Mesenchymal stem cell (in vitro differentiated cells and primary cell): Measurements from ENCODE around the gene AKR1C3.
"Not testable (repeated sequence)": the region's sequence is repeated elsewhere in the genome, so short reads cannot be mapped to it uniquely, and the experiment has no call there.

Source experiments
- DNase-seq: peaks from one replicate; pipeline ENCODE4 v3.0.0-alpha.2; 2013
- H2AFZ ChIP-seq: one replicate; pipeline ENCODE4 v1.6.1; 2013; ENCODE audit warnings: low read depth, mild to moderate bottlenecking, control low read depth, inconsistent platforms, low read length, moderate library complexity
- H2AK5ac ChIP-seq: 2 replicates; pipeline ENCODE4 v1.6.1; 2013; ENCODE audit warnings: low read length, moderate library complexity, mild to moderate bottlenecking, inconsistent platforms; ENCODE audit not compliant: severe bottlenecking
- H2BK120ac ChIP-seq: one replicate; pipeline ENCODE4 v1.6.1; 2013; ENCODE audit warnings: low read depth, mild to moderate bottlenecking, inconsistent platforms, low read length, moderate library complexity
- H2BK12ac ChIP-seq, 2 experiments: one replicate each; pipeline ENCODE4 v1.6.1; 2013; ENCODE audit warnings: inconsistent platforms in 2 of 2, low read length in 2 of 2, mild to moderate bottlenecking in 2 of 2, moderate library complexity in 2 of 2, control low read depth in 1 of 2
- H2BK15ac ChIP-seq: one replicate; pipeline ENCODE4 v1.6.1; 2013; ENCODE audit warnings: mild to moderate bottlenecking, low read depth, inconsistent platforms; ENCODE audit not compliant: poor library complexity, severe bottlenecking
- H2BK5ac ChIP-seq: 2 replicates; pipeline ENCODE4 v1.6.1; 2013; ENCODE audit warnings: low read depth, mild to moderate bottlenecking, low read length, control low read depth, inconsistent platforms; ENCODE audit not compliant: poor library complexity, severe bottlenecking
- H3K14ac ChIP-seq, 2 experiments: one replicate each; pipeline ENCODE4 v1.6.1; 2013; ENCODE audit warnings: inconsistent platforms in 2 of 2, low read length in 2 of 2, control low read depth in 1 of 2, mild to moderate bottlenecking in 1 of 2, moderate library complexity in 1 of 2
- H3K18ac ChIP-seq, 2 experiments: one replicate each; pipeline ENCODE4 v1.6.1; 2013; ENCODE audit warnings: inconsistent platforms in 2 of 2, low read length in 2 of 2, control low read depth in 1 of 2, low read depth in 1 of 2, mild to moderate bottlenecking in 1 of 2
- H3K23ac ChIP-seq, 2 experiments: one replicate each; pipeline ENCODE4 v1.6.1; 2013; ENCODE audit warnings: inconsistent platforms in 2 of 2, low read length in 2 of 2, mild to moderate bottlenecking in 2 of 2, moderate library complexity in 2 of 2, control low read depth in 1 of 2
- H3K27ac ChIP-seq: 2 replicates; pipeline ENCODE4 v1.5.1; 2013; ENCODE audit warnings: mild to moderate bottlenecking, moderate library complexity, low read length, control low read depth, inconsistent platforms; ENCODE audit not compliant: poor library complexity, severe bottlenecking
- H3K27me3 ChIP-seq, 2 experiments: 2 replicates each; pipeline versions ENCODE4 v1.6.1 to v1.7.0; 2013; ENCODE audit warnings: low read length in 2 of 2, mild to moderate bottlenecking in 2 of 2, moderate library complexity in 2 of 2, control low read depth in 1 of 2, inconsistent platforms in 1 of 2; ENCODE audit not compliant: control insufficient read depth in 1 of 2, insufficient read depth in 1 of 2
- H3K36me3 ChIP-seq, 2 experiments: 2 replicates each; pipeline versions ENCODE4 v1.6.1 to v1.7.0; 2013; ENCODE audit warnings: low read length in 2 of 2, control low read depth in 1 of 2, inconsistent platforms in 1 of 2, low read depth in 1 of 2, mild to moderate bottlenecking in 1 of 2; ENCODE audit not compliant: insufficient read depth in 2 of 2, control insufficient read depth in 1 of 2
- H3K4ac ChIP-seq, 2 experiments: one replicate each; pipeline ENCODE4 v1.6.1; 2013; ENCODE audit warnings: inconsistent platforms in 2 of 2, low read length in 2 of 2, mild to moderate bottlenecking in 2 of 2, moderate library complexity in 2 of 2, control low read depth in 1 of 2, low read depth in 1 of 2
- H3K4me1 ChIP-seq: 2 replicates; pipeline ENCODE4 v1.6.1; 2013; ENCODE audit warnings: low read depth, low read length, control low read depth; ENCODE audit not compliant: control insufficient read depth, insufficient read depth
- H3K4me2 ChIP-seq: 2 replicates; pipeline ENCODE4 v1.6.1; 2013; ENCODE audit warnings: low read length, mild to moderate bottlenecking, inconsistent platforms; ENCODE audit not compliant: poor library complexity, severe bottlenecking
- H3K4me3 ChIP-seq, 2 experiments: 2 replicates each; pipeline versions ENCODE4 v1.5.1 to v1.7.0; 2013; ENCODE audit warnings: low read length in 2 of 2, mild to moderate bottlenecking in 2 of 2, control low read depth in 1 of 2, low read depth in 1 of 2; ENCODE audit not compliant: insufficient read depth in 1 of 2
- H3K79me1 ChIP-seq: replicated peaks from 2 replicates; pipeline ENCODE4 v1.6.1; 2013; ENCODE audit warnings: mild to moderate bottlenecking, control low read depth, low read length, inconsistent platforms; ENCODE audit not compliant: poor library complexity, severe bottlenecking
- H3K9ac ChIP-seq: 2 replicates; pipeline ENCODE4 v1.7.0; 2013; ENCODE audit warnings: mild to moderate bottlenecking, low read length, moderate library complexity
- H3K9me3 ChIP-seq: 2 replicates; pipeline ENCODE4 v1.7.0; 2013; ENCODE audit warnings: mild to moderate bottlenecking, low read length; ENCODE audit not compliant: control insufficient read depth
- H4K8ac ChIP-seq: one replicate; pipeline ENCODE4 v1.6.1; 2013; ENCODE audit warnings: inconsistent platforms, mild to moderate bottlenecking, low read length, moderate library complexity
- H4K91ac ChIP-seq: one replicate; pipeline ENCODE4 v1.6.1; 2013; ENCODE audit warnings: mild to moderate bottlenecking, low read length, inconsistent platforms
- WGBS: methylation state at CpG from one replicate; pipeline ENCODE4 v1.1.7; 2013; ENCODE audit warnings: mixed read lengths; 5-methylcytosine and 5-hydroxymethylcytosine counted together

AKR1C3 gene

DNA sequence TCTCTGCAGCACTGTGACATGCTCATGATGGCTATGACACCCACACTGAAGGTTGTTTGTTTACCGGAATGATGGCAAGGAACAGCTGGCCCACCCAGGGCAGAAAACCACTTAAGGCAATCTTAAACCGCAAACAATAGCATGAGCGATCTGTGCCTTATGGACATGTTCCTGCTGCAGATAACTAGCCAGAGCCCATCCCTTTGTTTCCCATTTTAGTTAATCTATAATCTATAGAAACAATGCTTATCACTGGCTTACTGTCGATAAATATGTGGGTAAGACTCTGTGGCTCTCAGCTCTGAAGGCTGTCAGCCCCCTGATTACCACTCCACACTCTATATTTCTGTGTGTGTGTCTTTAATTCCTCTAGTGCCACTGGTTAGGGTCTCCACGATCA is 25.8 kb downstream of the AKR1C3 start:
- H3K79me1 ChIP-seq, H3K9ac ChIP-seq, H2AK5ac ChIP-seq, H2BK120ac ChIP-seq, H3K4me1 ChIP-seq, H3K18ac ChIP-seq, H3K36me3 ChIP-seq, H3K27ac ChIP-seq, H2BK12ac ChIP-seq, H2BK5ac ChIP-seq, DNase-seq, H3K14ac ChIP-seq, H2BK15ac ChIP-seq, H4K8ac ChIP-seq, H3K4ac ChIP-seq, H3K4me2 ChIP-seq, H3K23ac ChIP-seq, H2AFZ ChIP-seq, H3K4me3 ChIP-seq, H4K91ac ChIP-seq, H3K9me3 ChIP-seq, H3K27me3 ChIP-seq: not testable (repeated sequence)
- 95% methylated on average over 1 of the region's 5 CpGs for WGBS

DNA sequence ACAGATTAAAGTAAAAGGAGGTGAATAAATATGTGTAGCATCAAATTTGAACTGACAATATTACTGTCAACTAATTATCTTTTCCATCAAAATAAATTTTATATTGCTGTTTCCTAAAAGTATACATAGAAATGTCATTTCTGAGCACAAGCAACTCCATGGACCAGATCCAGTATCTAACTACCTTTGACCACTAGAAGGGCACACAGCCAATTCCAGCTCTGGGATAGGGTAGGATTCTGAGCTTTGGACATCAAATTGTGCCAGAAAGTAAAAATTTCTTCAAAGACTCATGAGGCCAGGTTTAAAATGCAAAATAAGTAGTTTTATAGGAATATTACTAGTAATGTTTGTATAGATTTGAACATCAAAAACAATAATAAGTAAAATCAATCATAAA is 29.7 kb downstream of the AKR1C3 start:
- Histone ChIP-seq H3K9me3 (peaks cover 13% of the 10 kb centered on the region), H2BK5ac (no peak overlapping the region), H3K9ac (no peak overlapping the region), H3K4ac (no peak overlapping the region), H3K27ac (no peak overlapping the region), H4K8ac (no peak overlapping the region), H2AK5ac (no peak overlapping the region), H3K79me1 (no peaks in the 10 kb centered on the region), H3K27me3 (peaks cover 0 to 5% of the 10 kb centered on the region in 2 experiments), H2BK120ac (no peak overlapping the region), H3K4me1 (no peaks in the 10 kb centered on the region), H2BK15ac (no peak overlapping the region), H3K18ac (no peak overlapping the region), H3K14ac (no peak overlapping the region), H2AFZ (no peak overlapping the region), H4K91ac (no peak overlapping the region), H2BK12ac (no peak overlapping the region), H3K36me3 (no peaks in the 10 kb centered on the region), H3K4me3 (no peak overlapping the region), H3K23ac (no peak overlapping the region), H3K4me2 (no peak overlapping the region)
- DNase-seq, result no peak

DNA sequence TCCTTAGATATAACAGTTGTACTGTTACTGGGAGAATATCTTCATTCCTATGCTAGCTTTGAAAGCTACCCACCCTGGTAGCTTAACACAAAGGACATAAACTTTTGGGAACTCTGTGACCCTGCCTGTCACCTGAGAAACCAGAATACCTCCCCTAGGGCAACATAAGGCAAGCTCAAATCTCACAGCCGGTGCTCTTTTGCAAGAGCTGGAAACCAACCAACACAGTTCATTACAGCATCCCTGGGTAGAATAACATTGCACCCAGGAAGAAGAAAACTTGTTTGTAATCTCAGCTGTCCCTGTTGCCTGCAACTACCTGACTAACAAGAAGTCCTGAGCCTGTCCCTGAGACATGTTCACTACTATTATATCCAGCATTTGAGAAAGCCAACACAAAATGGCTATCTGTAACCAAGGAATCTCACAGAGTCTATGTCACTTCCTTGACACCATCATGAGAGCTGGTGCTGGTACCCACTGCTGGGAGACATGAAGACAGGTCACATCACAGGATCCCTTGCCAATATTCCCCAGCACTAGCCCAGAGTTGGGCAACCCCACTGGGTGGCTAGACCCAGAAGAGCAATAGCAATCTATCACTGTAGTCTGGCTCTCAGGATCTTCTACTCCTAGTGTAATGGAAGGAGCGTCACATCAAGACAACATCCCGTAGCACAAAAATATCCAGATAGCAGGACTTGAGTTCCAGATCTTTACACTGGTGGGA is 31.3 kb downstream of the AKR1C3 start:
- Histone ChIP-seq H3K79me1 (no peaks in the 10 kb centered on the region), H2BK5ac (no peak overlapping the region), H4K8ac (no peak overlapping the region), H3K14ac (no peak overlapping the region), H3K23ac (no peak overlapping the region), H3K18ac (no peak overlapping the region), H3K4me2 (no peak overlapping the region), H3K9ac (no peak overlapping the region), H4K91ac (no peak overlapping the region), H3K9me3 (peaks cover 12% of the 10 kb centered on the region), H2AK5ac (no peak overlapping the region), H3K27ac (no peak overlapping the region), H2BK15ac (no peak overlapping the region), H3K4ac (no peak overlapping the region), H3K4me3 (no peak overlapping the region), H2AFZ (no peak overlapping the region), H3K27me3 (peaks cover 0 to 5% of the 10 kb centered on the region in 2 experiments), H2BK120ac (no peak overlapping the region), H3K36me3 (no peaks in the 10 kb centered on the region), H2BK12ac (no peak overlapping the region), H3K4me1 (no peaks in the 10 kb centered on the region)
- WGBS, result 79% methylated on average over 1 of the region's 3 CpGs
- no peak for DNase-seq

DNA sequence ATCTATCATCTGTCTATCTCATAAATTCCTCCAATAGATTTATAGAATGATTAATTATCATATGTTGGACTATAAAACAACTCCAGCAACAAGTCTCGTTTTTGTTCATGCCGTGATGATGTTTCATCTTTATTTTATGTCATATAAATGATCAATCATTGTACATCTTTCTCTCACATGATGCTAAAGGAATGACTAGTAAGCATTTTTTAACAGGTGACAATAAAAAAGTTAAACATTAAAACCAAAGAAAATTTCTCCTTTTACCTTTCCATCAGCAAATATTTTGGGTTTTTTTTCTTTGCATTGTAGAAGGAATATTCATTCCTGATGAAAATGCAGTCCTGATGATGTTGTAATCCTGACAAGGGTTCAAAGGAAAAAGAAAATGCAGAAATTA is 41.4 kb downstream of the AKR1C3 start:
- H2BK12ac ChIP-seq, result no peak overlapping the region
- H3K9me3 ChIP-seq, result peaks cover 17% of the 10 kb centered on the region
- no peak overlapping the region for H3K23ac ChIP-seq
- H3K27ac ChIP-seq, result no peak overlapping the region
- no peaks in the 10 kb centered on the region for H3K27me3 ChIP-seq
- H3K18ac ChIP-seq, result no peak overlapping the region
- WGBS, result no CpG with 5 or more reads among the region's 2 CpGs
- H3K9ac ChIP-seq, result no peak overlapping the region
- H3K36me3 ChIP-seq, result no peaks in the 10 kb centered on the region
- no peaks in the 10 kb centered on the region for H3K79me1 ChIP-seq
- no peak overlapping the region for H3K4me3 ChIP-seq
- no peak overlapping the region for H3K14ac ChIP-seq
- H2BK5ac ChIP-seq, result no peak overlapping the region
- H2AK5ac ChIP-seq, result no peak overlapping the region
- H4K8ac ChIP-seq, result no peak overlapping the region
- H3K4me2 ChIP-seq, result no peak overlapping the region
- H2BK120ac ChIP-seq, result no peak overlapping the region
- DNase-seq, result no peak
- H2AFZ ChIP-seq, result no peak overlapping the region
- H4K91ac ChIP-seq, result no peak overlapping the region
- no peak overlapping the region for H2BK15ac ChIP-seq
- no peak overlapping the region for H3K4ac ChIP-seq
- H3K4me1 ChIP-seq, result no peaks in the 10 kb centered on the region
